Mesodermal cell (in vitro differentiated cells): ENCODE measurements around the gene ARRB1.
"Not testable (repeated sequence)": the region's sequence is repeated elsewhere in the genome, so short reads cannot be mapped to it uniquely, and the experiment has no call there.

Source experiments
- H3K27ac ChIP-seq: 2 replicates; pipeline ENCODE4 v1.7.0; 2013; ENCODE audit warnings: mild to moderate bottlenecking, low read depth, low read length, moderate library complexity; ENCODE audit not compliant: severe bottlenecking
- H3K36me3 ChIP-seq: 2 replicates; pipeline ENCODE4 v1.7.1; 2013; ENCODE audit warnings: mild to moderate bottlenecking, low read length, moderate library complexity; ENCODE audit not compliant: control insufficient read depth, insufficient read depth
- H3K4me1 ChIP-seq: one replicate; pipeline ENCODE4 v1.7.1; 2013; ENCODE audit warnings: mild to moderate bottlenecking, low read length; ENCODE audit not compliant: insufficient read depth, control insufficient read depth, poor library complexity, severe bottlenecking
- H3K4me3 ChIP-seq: 2 replicates; pipeline ENCODE4 v1.7.0; 2013; ENCODE audit warnings: low read length, control low read depth, mild to moderate bottlenecking; ENCODE audit not compliant: insufficient read depth, poor library complexity, severe bottlenecking; ENCODE audit errors: extremely low read depth
- H3K9me3 ChIP-seq: 2 replicates; pipeline ENCODE4 v1.7.1; 2013; ENCODE audit warnings: mild to moderate bottlenecking, low read length, moderate library complexity; ENCODE audit not compliant: control insufficient read depth
- WGBS, 2 experiments: methylation state at CpG; one replicate each; pipeline ENCODE4 v1.1.5; 2013; ENCODE audit warnings: missing lambda C conversion rate in 2 of 2; ENCODE audit not compliant: insufficient coverage in 2 of 2; 5-methylcytosine and 5-hydroxymethylcytosine counted together

ARRB1 gene

GRCh38 chr11:75386942-75387630 is 35.6 kb upstream of the ARRB1 start:
- Histone ChIP-seq H3K4me3 (no peak overlapping the region), H3K36me3 (no peaks in the 10 kb centered on the region), H3K4me1 (peaks cover 11% of the 10 kb centered on the region), H3K27ac (peak overlapping the region; percentile 86), H3K9me3 (no peaks in the 10 kb centered on the region)
- WGBS, 2 experiments: 47 to 80% methylated on average over 1 to 2 of the region's 3 CpGs

GRCh38 chr11:75384438-75385080 is 33.1 kb upstream of the ARRB1 start:
- Histone ChIP-seq H3K36me3 (no peaks in the 10 kb centered on the region), H3K9me3 (no peaks in the 10 kb centered on the region), H3K4me1 (peaks cover 16% of the 10 kb centered on the region), H3K27ac (no peak overlapping the region), H3K4me3 (no peak overlapping the region)
- WGBS, 2 experiments: 26 to 40% methylated on average over 16 to 18 of the region's 24 CpGs

- Histone ChIP-seq H3K36me3 (no peaks in the 10 kb centered on the region), H3K9me3 (no peaks in the 10 kb centered on the region), H3K4me3 (no peak overlapping the region), H3K27ac (no peak overlapping the region), H3K4me1 (peaks cover 16% of the 10 kb centered on the region)
- whole genome bisulfite sequencing, 2 experiments: 29 to 50% methylated on average over 2 to 3 of the region's 3 CpGs
Measured at GRCh38 chr11:75383246-75383645, 31.8 kb upstream of the ARRB1 start.

- 89 to 92% methylated on average over 4 to 5 of the region's 7 CpGs for WGBS, 2 experiments
- Histone ChIP-seq H3K9me3 (no peaks in the 10 kb centered on the region), H3K4me1 (peaks cover 10% of the 10 kb centered on the region), H3K27ac (no peak overlapping the region), H3K36me3 (no peaks in the 10 kb centered on the region), H3K4me3 (no peak overlapping the region)
Measured at GRCh38 chr11:75380716-75381420, 29.4 kb upstream of the ARRB1 start.

- Histone ChIP-seq H3K4me3 (no peak overlapping the region), H3K4me1 (peaks cover 10% of the 10 kb centered on the region), H3K36me3 (no peaks in the 10 kb centered on the region), H3K9me3 (no peaks in the 10 kb centered on the region), H3K27ac (no peak overlapping the region)
- no CpG with 5 or more reads among the region's 2 CpGs for WGBS, 2 experiments
Measured at GRCh38 chr11:75380245-75380644, 28.8 kb upstream of the ARRB1 start.

GRCh38 chr11:75378776-75379175 is 27.3 kb upstream of the ARRB1 start:
- H3K36me3 ChIP-seq, H3K27ac ChIP-seq, H3K9me3 ChIP-seq, H3K4me3 ChIP-seq, H3K4me1 ChIP-seq: not testable (repeated sequence)
- whole genome bisulfite sequencing, 2 experiments: 94 to 98% methylated on average over 4 of the region's 17 CpGs

GRCh38 chr11:75376175-75376574 is 24.7 kb upstream of the ARRB1 start:
- H3K36me3 ChIP-seq: no peaks in the 10 kb centered on the region
- WGBS, 2 experiments: 67 to 76% methylated on average over 9 of the region's 9 CpGs
- no peak overlapping the region for H3K27ac ChIP-seq
- H3K4me1 ChIP-seq: peaks cover 16% of the 10 kb centered on the region
- H3K4me3 ChIP-seq: no peak overlapping the region
- no peaks in the 10 kb centered on the region for H3K9me3 ChIP-seq

GRCh38 chr11:75375626-75376025 is 24.2 kb upstream of the ARRB1 start:
- H3K9me3 ChIP-seq: no peaks in the 10 kb centered on the region
- H3K27ac ChIP-seq: no peak overlapping the region
- H3K4me3 ChIP-seq: no peak overlapping the region
- no peaks in the 10 kb centered on the region for H3K36me3 ChIP-seq
- peaks cover 14% of the 10 kb centered on the region for H3K4me1 ChIP-seq
- 91 to 97% methylated on average over 6 to 8 of the region's 8 CpGs for WGBS, 2 experiments

GRCh38 chr11:75374646-75375045 is 23.2 kb upstream of the ARRB1 start:
- H3K4me1 ChIP-seq: peaks cover 11% of the 10 kb centered on the region
- no peak overlapping the region for H3K4me3 ChIP-seq
- H3K9me3 ChIP-seq: no peaks in the 10 kb centered on the region
- H3K36me3 ChIP-seq: no peaks in the 10 kb centered on the region
- WGBS, 2 experiments: 90 to 94% methylated on average over 3 to 4 of the region's 4 CpGs
- no peak overlapping the region for H3K27ac ChIP-seq

GRCh38 chr11:75373201-75373600 is 21.7 kb upstream of the ARRB1 start:
- Histone ChIP-seq H3K4me1 (peaks cover 11% of the 10 kb centered on the region), H3K4me3 (no peak overlapping the region), H3K36me3 (no peaks in the 10 kb centered on the region), H3K27ac (no peak overlapping the region), H3K9me3 (no peaks in the 10 kb centered on the region)
- 95% methylated on average over 6 to 7 of the region's 8 CpGs for WGBS, 2 experiments
